GM18520 (cell line): ENCODE results near the gene CTBP2.

Source experiments
- ATAC-seq: cut with Tn5 transposase; IDR thresholded peaks from one replicate; pipeline ENCODE4 v1.9.1; 2021; ENCODE audit not compliant: unreplicated experiment

Gene CTBP2

GRCh38 chr10:125049216-125049881 lies 111.0 kb downstream of the CTBP2 start:
- ATAC-seq = no peak

- no peak for ATAC-seq
Measured at GRCh38 chr10:125048094-125048864, 112.1 kb downstream of the CTBP2 start.

GRCh38 chr10:125043841-125044658 lies 116.3 kb downstream of the CTBP2 start:
- no peak for ATAC-seq

- no peak for ATAC-seq
Measured at GRCh38 chr10:125041856-125042506, 118.4 kb downstream of the CTBP2 start.

- ATAC-seq = no peak
Measured at GRCh38 chr10:125039354-125039769, 121.0 kb downstream of the CTBP2 start.

GRCh38 chr10:125038637-125039036 lies 121.7 kb downstream of the CTBP2 start:
- no peak for ATAC-seq

GRCh38 chr10:125037145-125037877 lies 123.1 kb downstream of the CTBP2 start:
- ATAC-seq = no peak

GRCh38 chr10:125035588-125036295 lies 124.6 kb downstream of the CTBP2 start:
- ATAC-seq = no peak

GRCh38 chr10:125035136-125035535 lies 125.2 kb downstream of the CTBP2 start:
- ATAC-seq = no peak

GRCh38 chr10:125034675-125035074 lies 125.7 kb downstream of the CTBP2 start:
- ATAC-seq = no peak

- ATAC-seq = no peak
Measured at GRCh38 chr10:125033146-125033924, 127.0 kb downstream of the CTBP2 start.

GRCh38 chr10:125032474-125033020 lies 127.8 kb downstream of the CTBP2 start:
- no peak for ATAC-seq

- ATAC-seq = no peak
Measured at GRCh38 chr10:125030567-125031197, 129.7 kb downstream of the CTBP2 start.

- no peak for ATAC-seq
Measured at GRCh38 chr10:125029584-125030242, 130.7 kb downstream of the CTBP2 start.

GRCh38 chr10:125027871-125028869 lies 132.2 kb downstream of the CTBP2 start:
- ATAC-seq = no peak

- ATAC-seq = no peak
Measured at GRCh38 chr10:125026974-125027735, 133.2 kb downstream of the CTBP2 start.
